ENCODE data around the gene GPR35.

Gene GPR35

GRCh38 chr2:240593703-240594451, 31.4 kb upstream of the GPR35 start:
- ChIA-PET CTCF (no interaction called here), POLR2A (no interaction called here)
- no peak for DNase-seq (ENCODE audit: extremely low spot score)
- no peak for TF ChIP-seq FOXK2 (IDR thresholded peaks at IDR 0.05)
- TF ChIP-seq TARDBP (IDR thresholded peaks at IDR 0.05) = no peak
- TF ChIP-seq PKNOX1 (IDR thresholded peaks at IDR 0.05) = no peak
- TF ChIP-seq CTBP1 (IDR thresholded peaks at IDR 0.05; ENCODE audit: borderline replicate concordance) = no peak
- no peak for TF ChIP-seq SP1 (IDR thresholded peaks at IDR 0.05)
- no peak for TF ChIP-seq ELF4 (IDR thresholded peaks at IDR 0.05)
- no peak for TF ChIP-seq LEF1 (IDR thresholded peaks at IDR 0.05; ENCODE audit: borderline replicate concordance)
- no peak for TF ChIP-seq L3MBTL2 (conservative IDR thresholded peaks at IDR 0.05)
- TF ChIP-seq SUZ12 (IDR thresholded peaks at IDR 0.05) = no peak
- no peak for TF ChIP-seq FOXA1 (IDR thresholded peaks at IDR 0.05)
- no peak for TF ChIP-seq NFRKB (IDR thresholded peaks at IDR 0.05)
- TF ChIP-seq ZNF384 (IDR thresholded peaks at IDR 0.05) = no peak

GRCh38 chr2:240594511-240595380, 30.5 kb upstream of the GPR35 start:
- POLR2A ChIA-PET = no interaction called here
- no peak for TF ChIP-seq PKNOX1 (IDR thresholded peaks at IDR 0.05)
- no peak for TF ChIP-seq ZNF384 (IDR thresholded peaks at IDR 0.05)
- TF ChIP-seq ELF4 (IDR thresholded peaks at IDR 0.05) = no peak
- TF ChIP-seq L3MBTL2 (conservative IDR thresholded peaks at IDR 0.05) = no peak
- TF ChIP-seq CTBP1 (IDR thresholded peaks at IDR 0.05; ENCODE audit: borderline replicate concordance) = no peak
- TF ChIP-seq TARDBP (IDR thresholded peaks at IDR 0.05) = no peak
- no peak for TF ChIP-seq LEF1 (IDR thresholded peaks at IDR 0.05; ENCODE audit: borderline replicate concordance)
- TF ChIP-seq BHLHE40 (IDR thresholded peaks at IDR 0.05; ENCODE audit: borderline replicate concordance) = no peak
- TF ChIP-seq FOXA1 (IDR thresholded peaks at IDR 0.05) = no peak
- no peak for TF ChIP-seq ARNT (IDR thresholded peaks at IDR 0.05)
- TF ChIP-seq HDGF (IDR thresholded peaks at IDR 0.05; ENCODE audit: borderline replicate concordance) = no peak
- CTCF ChIA-PET = interaction anchor here (0.6 kb wide), 1 partner anchor 8 kb away, joined by 3 read pairs; the partner anchor contains the start of gene CAPN10

GRCh38 chr2:240595381-240596079, 29.8 kb upstream of the GPR35 start:
- no peak for TF ChIP-seq PKNOX1 (IDR thresholded peaks at IDR 0.05)
- no peak for TF ChIP-seq LEF1 (IDR thresholded peaks at IDR 0.05; ENCODE audit: borderline replicate concordance)
- TF ChIP-seq FOXM1 (IDR thresholded peaks at IDR 0.05; ENCODE audit: borderline replicate concordance) = no peak
- no peak for TF ChIP-seq ELF4 (IDR thresholded peaks at IDR 0.05)
- TF ChIP-seq SP1 (IDR thresholded peaks at IDR 0.05) = no peak
- TF ChIP-seq BHLHE40 (IDR thresholded peaks at IDR 0.05; ENCODE audit: borderline replicate concordance) = no peak
- TF ChIP-seq L3MBTL2 (conservative IDR thresholded peaks at IDR 0.05) = no peak
- TF ChIP-seq HDGF (IDR thresholded peaks at IDR 0.05; ENCODE audit: borderline replicate concordance) = no peak
- no peak for TF ChIP-seq FOXA1 (IDR thresholded peaks at IDR 0.05)
- no peak for TF ChIP-seq ARNT (IDR thresholded peaks at IDR 0.05)
- TF ChIP-seq FOXK2 (IDR thresholded peaks at IDR 0.05) = no peak
- TF ChIP-seq CTBP1 (IDR thresholded peaks at IDR 0.05; ENCODE audit: borderline replicate concordance) = no peak
- TF ChIP-seq SUZ12 (IDR thresholded peaks at IDR 0.05) = no peak
- TF ChIP-seq ZNF384 (IDR thresholded peaks at IDR 0.05) = no peak
- no peak for TF ChIP-seq NFRKB (IDR thresholded peaks at IDR 0.05)
- no peak for TF ChIP-seq TARDBP (IDR thresholded peaks at IDR 0.05)
- peak; percentile 57 for DNase-seq (ENCODE audit: extremely low spot score)

More at GRCh38 chr2:240594511-240595380, 30.5 kb upstream of the GPR35 start:
- DNase-seq (ENCODE audit: extremely low spot score) = no peak

GRCh38 chr2:240596080-240596460, 29.2 kb upstream of the GPR35 start:
- TF ChIP-seq FOXK2 (IDR thresholded peaks at IDR 0.05) (no peak), L3MBTL2 (conservative IDR thresholded peaks at IDR 0.05) (no peak), SUZ12 (IDR thresholded peaks at IDR 0.05) (no peak), SP1 (IDR thresholded peaks at IDR 0.05) (no peak), FOXA1 (IDR thresholded peaks at IDR 0.05) (no peak), TARDBP (IDR thresholded peaks at IDR 0.05) (no peak), ARNT (IDR thresholded peaks at IDR 0.05) (no peak), PKNOX1 (IDR thresholded peaks at IDR 0.05) (no peak), LEF1 (IDR thresholded peaks at IDR 0.05; ENCODE audit: borderline replicate concordance) (no peak), HDGF (IDR thresholded peaks at IDR 0.05; ENCODE audit: borderline replicate concordance) (no peak), FOXM1 (IDR thresholded peaks at IDR 0.05; ENCODE audit: borderline replicate concordance) (no peak), CTBP1 (IDR thresholded peaks at IDR 0.05; ENCODE audit: borderline replicate concordance) (no peak), BHLHE40 (IDR thresholded peaks at IDR 0.05; ENCODE audit: borderline replicate concordance) (no peak), NFRKB (IDR thresholded peaks at IDR 0.05) (no peak), ELF4 (IDR thresholded peaks at IDR 0.05) (no peak), ZNF384 (IDR thresholded peaks at IDR 0.05) (no peak)
- ChIA-PET CTCF (no interaction called here), POLR2A (interaction anchor here (1.5 kb wide), 1 partner anchor 9 kb away, joined by 5 read pairs; the partner anchor contains the start of gene CAPN10)
- no peak for DNase-seq (ENCODE audit: extremely low spot score)

More at GRCh38 chr2:240595381-240596079, 29.8 kb upstream of the GPR35 start:
- POLR2A ChIA-PET = interaction anchor here (1.5 kb wide), 1 partner anchor 9 kb away, joined by 5 read pairs; the partner anchor contains the start of gene CAPN10
- CTCF ChIA-PET = interaction anchor here (0.6 kb wide), 1 partner anchor 9 kb away, joined by 3 read pairs; the partner anchor contains the start of gene CAPN10

All from HEK293T (cell line).